GM10266 (cell line): ENCODE results near the gene UXS1.
"Not testable (repeated sequence)": the region's sequence is repeated elsewhere in the genome, so short reads cannot be mapped to it uniquely, and the experiment has no call there.

Source experiments
- DNase-seq: peaks from one replicate; pipeline ENCODE4 v3.0.0; 2012; ENCODE audit errors: extremely low spot score
- CTCF ChIP-seq: IDR thresholded peaks from 2 replicates; pipeline ENCODE4 v1.5.1; 2012; ENCODE audit warnings: mild to moderate bottlenecking, low read depth; ENCODE audit not compliant: control insufficient read depth, insufficient read depth; ENCODE audit errors: missing control alignments

UXS1 gene

GRCh38 chr2:106208874-106209273 lies 14.8 kb upstream of the UXS1 start:
- no peak for DNase-seq
- TF ChIP-seq CTCF, result no peak

DNA sequence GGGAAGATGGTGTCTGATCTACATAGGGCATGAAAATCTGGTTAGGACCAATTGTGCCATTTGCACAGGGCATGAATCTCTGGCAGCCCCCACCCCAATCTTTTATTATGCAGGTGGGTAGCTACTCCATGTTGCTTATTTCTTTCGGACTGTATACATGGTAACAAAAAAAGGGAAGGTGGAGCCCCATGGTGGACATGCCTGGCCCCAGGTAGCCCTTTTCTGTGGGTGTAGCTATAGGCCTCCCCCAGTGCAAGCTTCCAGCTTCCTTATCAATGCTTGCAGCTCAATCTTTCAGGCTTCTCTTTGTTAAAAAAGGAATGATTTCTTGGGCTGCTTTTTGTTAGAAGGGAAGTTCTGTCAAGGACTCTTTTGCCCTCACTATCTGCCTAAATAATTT lies 14.3 kb upstream of the UXS1 start:
- TF ChIP-seq CTCF, result no peak
- no peak for DNase-seq

- no peak for DNase-seq
- no peak for TF ChIP-seq CTCF
These were observed 13.1 kb upstream of the UXS1 start for GRCh38 chr2:106207246-106207645.

DNA sequence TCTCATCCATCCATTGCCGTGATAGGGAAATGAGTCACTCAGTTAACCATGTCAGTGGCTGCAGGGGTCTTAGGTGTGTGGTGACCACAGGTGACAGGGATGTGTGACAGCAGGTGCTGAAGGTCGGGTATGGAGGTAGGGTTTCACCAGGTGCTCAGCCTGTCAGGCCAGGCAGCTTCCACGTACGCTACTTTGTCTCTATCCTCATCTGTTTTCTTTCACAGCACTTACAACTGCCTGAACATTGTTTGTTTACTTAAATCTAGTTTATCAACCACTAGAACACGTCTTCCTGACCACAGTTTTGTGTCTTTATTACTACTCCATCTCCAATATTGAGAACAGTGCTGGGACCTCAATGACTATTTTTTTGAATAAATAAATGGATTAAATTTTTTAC lies 11.4 kb upstream of the UXS1 start:
- DNase-seq, result no peak
- TF ChIP-seq CTCF, result no peak

DNA sequence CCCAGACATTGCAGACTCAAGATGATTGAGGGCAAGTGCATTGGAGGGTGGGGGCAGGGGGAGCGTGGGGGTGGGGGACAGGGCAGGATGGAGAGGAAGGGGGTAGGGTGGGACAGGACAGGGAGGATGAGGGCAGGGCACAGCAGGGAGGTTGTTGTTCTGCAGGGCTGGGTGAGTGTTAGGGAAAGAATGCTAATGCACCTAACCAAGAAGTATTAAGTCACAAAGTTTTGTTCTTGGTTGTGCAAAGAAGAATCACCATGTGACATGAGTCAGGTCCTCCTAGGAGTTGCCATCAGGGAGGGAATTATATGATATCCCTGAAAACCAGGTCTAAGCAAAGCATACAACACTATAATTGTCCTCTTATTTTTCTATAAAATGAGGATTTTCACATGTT lies 10.4 kb upstream of the UXS1 start:
- DNase-seq, result not testable (repeated sequence)

DNA sequence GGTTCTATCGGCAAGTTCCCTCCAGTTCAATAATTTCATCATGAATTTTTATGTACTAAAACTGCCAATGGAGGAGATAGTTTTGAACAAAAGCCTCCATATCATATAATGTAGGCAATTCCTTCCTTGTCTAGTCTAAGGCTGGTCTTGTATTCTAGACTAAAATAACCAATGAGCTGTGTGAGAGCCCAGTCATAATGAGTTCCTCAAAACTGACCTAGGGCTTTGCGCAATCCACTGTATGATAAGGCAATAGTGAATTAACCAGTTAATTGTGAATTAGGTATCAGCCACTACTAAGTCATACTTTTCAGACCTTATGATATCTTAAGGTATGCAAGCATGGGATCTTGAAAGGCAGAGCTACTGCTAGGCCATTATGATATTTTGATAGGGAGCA lies 7.6 kb upstream of the UXS1 start:
- TF ChIP-seq CTCF, result no peak
- DNase-seq, result no peak

- no peak for DNase-seq
- no peak for TF ChIP-seq CTCF
These were observed 3.8 kb upstream of the UXS1 start for GRCh38 chr2:106197878-106198277.

- no peak for TF ChIP-seq CTCF
- DNase-seq, result no peak
These were observed 1.9 kb upstream of the UXS1 start for GRCh38 chr2:106195981-106196380.
